Hepatocyte (in vitro differentiated cells): ENCODE results near the gene SLC9A3. TPM values are rescaled to one million over a fixed set of nuclear protein-coding genes. Genes with fewer than 3 reads are reported as not detected.

ENCODE experiments used
- DNase-seq: peaks from one replicate; pipeline ENCODE4 v3.0.0-alpha.2; 2016; ENCODE audit warnings: low spot score
- H2AFZ ChIP-seq: fragments of 200-600 bp; sonication (generic); 2 replicates; pipeline ENCODE4 v1.6.0; 2016; ENCODE audit warnings: antibody characterized with exemption, mild to moderate bottlenecking
- H3K27ac ChIP-seq: fragments of 200-600 bp; sonication (generic); 2 replicates; pipeline ENCODE4 v1.5.1; 2016; ENCODE audit warnings: mild to moderate bottlenecking
- H3K27me3 ChIP-seq: fragments of 200-600 bp; sonication (generic); 2 replicates; pipeline ENCODE4 v1.6.1; 2016
- H3K36me3 ChIP-seq: fragments of 200-600 bp; sonication (generic); replicated peaks from 2 replicates; pipeline ENCODE4 v1.5.1; 2016; ENCODE audit warnings: low read depth; ENCODE audit not compliant: insufficient read depth
- H3K4me1 ChIP-seq: fragments of 200-600 bp; sonication (generic); 2 replicates; pipeline ENCODE4 v1.5.1; 2016; ENCODE audit warnings: mild to moderate bottlenecking, moderate library complexity; ENCODE audit not compliant: insufficient read depth
- H3K4me2 ChIP-seq: fragments of 200-600 bp; sonication (generic); 2 replicates; pipeline ENCODE4 v1.6.0; 2016
- H3K4me3 ChIP-seq: fragments of 200-600 bp; sonication (generic); 2 replicates; pipeline ENCODE4 v1.5.1; 2016; ENCODE audit warnings: mild to moderate bottlenecking
- H3K79me2 ChIP-seq: fragments of 200-600 bp; sonication (generic); 2 replicates; pipeline ENCODE4 v1.6.0; 2017; ENCODE audit warnings: mild to moderate bottlenecking
- H3K9me2 ChIP-seq: fragments of 200-600 bp; sonication (generic); replicated peaks from 2 replicates; pipeline ENCODE4 v1.6.0; 2017; ENCODE audit warnings: mild to moderate bottlenecking; ENCODE audit not compliant: insufficient read depth
- H3K9me3 ChIP-seq: fragments of 200-600 bp; sonication (generic); 2 replicates; pipeline ENCODE4 v1.5.1; 2016; ENCODE audit warnings: low read depth, mild to moderate bottlenecking
- H4K20me1 ChIP-seq: fragments of 200-600 bp; sonication (generic); 2 replicates; pipeline ENCODE4 v1.6.0; 2016; ENCODE audit warnings: mild to moderate bottlenecking; ENCODE audit not compliant: insufficient read depth, poor library complexity, severe bottlenecking
- CTCF ChIP-seq: fragments of 200-600 bp; sonication (generic); IDR thresholded peaks from 2 replicates; pipeline ENCODE4 v1.5.1; 2016; ENCODE audit warnings: antibody characterized with exemption, mild to moderate bottlenecking; ENCODE audit not compliant: poor library complexity
- EZH2 ChIP-seq: fragments of 200-600 bp; sonication (generic); IDR thresholded peaks from 2 replicates; pipeline ENCODE4 v1.6.1; 2016; ENCODE audit warnings: antibody characterized with exemption, mild to moderate bottlenecking, borderline replicate concordance
- EZH2phosphoT487 ChIP-seq: fragments of 200-600 bp; sonication (generic); IDR thresholded peaks from one replicate; pipeline ENCODE4 v1.6.1; 2018; ENCODE audit warnings: antibody characterized with exemption, mild to moderate bottlenecking, low read depth, moderate library complexity; ENCODE audit not compliant: unreplicated experiment, severe bottlenecking
- WGBS: methylation state at CpG from one replicate; pipeline ENCODE4 v1.1.6; 2016; ENCODE audit warnings: low lambda C conversion rate; ENCODE audit errors: missing lambda C conversion rate; 5-methylcytosine and 5-hydroxymethylcytosine counted together
- polyA plus RNA-seq: library from polyadenylated mRNA; unstranded; fragments of >200 nt; fragmentation: Nextera tagmentation; extraction: Ambion mirVana; gene quantifications from 2 replicates; pipeline ENCODE4 v1.2.1, GENCODE V29; 2016
- total RNA-seq: library from RNA; depleted of rRNA; stranded (reverse); fragments of >200 nt; gene quantifications from 2 replicates; pipeline ENCODE4 v1.2.3, GENCODE V29; 2014

The SLC9A3 gene
- total and polyA plus RNA-seq, 2 experiments from 2014 or later = 4.8 to 7.4 TPM

GRCh38 chr5:451587-452458 is 72.4 kb downstream of the SLC9A3 start:
- Histone ChIP-seq H3K4me1 (no peaks in the 10 kb centered on the region), H3K9me2 (no peaks in the 10 kb centered on the region), H4K20me1 (peaks cover 3% of the 10 kb centered on the region), H3K9me3 (peaks cover 13% of the 10 kb centered on the region), H3K4me3 (no peak overlapping the region), H3K27ac (no peak overlapping the region), H3K79me2 (peaks cover 62% of the 10 kb centered on the region), H3K4me2 (no peak overlapping the region), H3K36me3 (peaks cover 3% of the 10 kb centered on the region), H3K27me3 (no peaks in the 10 kb centered on the region), H2AFZ (no peak overlapping the region)
- TF ChIP-seq CTCF = no peak
- no peak for TF ChIP-seq EZH2
- no peak for TF ChIP-seq EZH2phosphoT487
- no peak for DNase-seq
- WGBS = 88% methylated on average over 5 of the region's 5 CpGs

GRCh38 chr5:449151-449550 is 75.1 kb downstream of the SLC9A3 start:
- 94% methylated on average over 5 of the region's 5 CpGs for WGBS
- no peaks in the 10 kb centered on the region for H3K4me1 ChIP-seq
- TF ChIP-seq CTCF (no peak), EZH2 (no peak), EZH2phosphoT487 (no peak)
- H2AFZ ChIP-seq = no peak overlapping the region
- peaks cover 3% of the 10 kb centered on the region for H3K36me3 ChIP-seq
- H3K79me2 ChIP-seq = peaks cover 58% of the 10 kb centered on the region
- H3K4me3 ChIP-seq = no peak overlapping the region
- H3K27ac ChIP-seq = no peak overlapping the region
- no peaks in the 10 kb centered on the region for H3K9me2 ChIP-seq
- H3K4me2 ChIP-seq = no peak overlapping the region
- no peaks in the 10 kb centered on the region for H3K27me3 ChIP-seq
- H3K9me3 ChIP-seq = peaks cover 13% of the 10 kb centered on the region
- peaks cover 3% of the 10 kb centered on the region for H4K20me1 ChIP-seq
- no peak for DNase-seq

- H3K36me3 ChIP-seq = peaks cover 3% of the 10 kb centered on the region
- H2AFZ ChIP-seq = no peak overlapping the region
- WGBS = 97% methylated on average over 12 of the region's 12 CpGs
- H3K27me3 ChIP-seq = no peaks in the 10 kb centered on the region
- no peaks in the 10 kb centered on the region for H3K4me1 ChIP-seq
- H3K4me3 ChIP-seq = no peak overlapping the region
- H4K20me1 ChIP-seq = peaks cover 5% of the 10 kb centered on the region
- H3K9me3 ChIP-seq = peaks cover 13% of the 10 kb centered on the region
- no peak for TF ChIP-seq EZH2
- no peak for TF ChIP-seq CTCF
- TF ChIP-seq EZH2phosphoT487 = no peak
- H3K27ac ChIP-seq = no peak overlapping the region
- H3K9me2 ChIP-seq = no peaks in the 10 kb centered on the region
- DNase-seq = no peak
- peaks cover 58% of the 10 kb centered on the region for H3K79me2 ChIP-seq
- H3K4me2 ChIP-seq = no peak overlapping the region
These were observed 75.5 kb downstream of the SLC9A3 start for GRCh38 chr5:448766-449090.
